HG03439 (cell line): ENCODE results near the gene AIP.
A peak's percentile ranks its signal among the peaks of the same experiment; 100 is the strongest.

Source experiments
- ATAC-seq: cut with Tn5 transposase; IDR thresholded peaks from one replicate; pipeline ENCODE4 v1.9.1; 2021; ENCODE audit warnings: mild to moderate bottlenecking, moderate library complexity; ENCODE audit not compliant: unreplicated experiment

The AIP gene

GRCh38 chr11:67482827-67483798 is at the start of gene AIP:
Gene AIP (plus strand): TSS chr11:67483026. CDS start chr11:67483159, 133 bp downstream.
- ATAC-seq, result peak; percentile 63

- no peak for ATAC-seq
Measured at GRCh38 chr11:67433536-67434394, 49.1 kb upstream of the AIP start.

GRCh38 chr11:67434395-67434881 is 48.4 kb upstream of the AIP start:
- no peak for ATAC-seq

GRCh38 chr11:67435031-67435726 is 47.6 kb upstream of the AIP start:
- no peak for ATAC-seq

GRCh38 chr11:67435727-67436458 is 46.9 kb upstream of the AIP start:
- peak; percentile 5 for ATAC-seq

- peak; percentile 36 for ATAC-seq
Measured at GRCh38 chr11:67436459-67437081, 46.3 kb upstream of the AIP start.

- ATAC-seq, result no peak
Measured at GRCh38 chr11:67437082-67437808, 45.6 kb upstream of the AIP start, which contains the start of gene PTPRCAP. Gene PTPRCAP (minus strand): TSS chr11:67437682. CDS start chr11:67437619, 63 bp downstream.

- ATAC-seq, result no peak
Measured at GRCh38 chr11:67437809-67438157, 45.0 kb upstream of the AIP start.

- no peak for ATAC-seq
Measured at GRCh38 chr11:67438158-67438902, 44.5 kb upstream of the AIP start.

- no peak for ATAC-seq
Measured at GRCh38 chr11:67439321-67440228, 43.3 kb upstream of the AIP start.

- no peak for ATAC-seq
Measured at GRCh38 chr11:67440229-67441097, 42.4 kb upstream of the AIP start.

- ATAC-seq, result no peak
Measured at GRCh38 chr11:67441098-67441563, 41.7 kb upstream of the AIP start.

GRCh38 chr11:67441731-67442351 is 41.0 kb upstream of the AIP start:
- ATAC-seq, result no peak

GRCh38 chr11:67442504-67443404 is 40.1 kb upstream of the AIP start:
- no peak for ATAC-seq

- no peak for ATAC-seq
Measured at GRCh38 chr11:67445515-67445914, 37.3 kb upstream of the AIP start.
